OCI-LY3 (cell line): ENCODE measurements around the gene RPL10A.

Source experiments
- H2AFZ ChIP-seq: fragments of 200-600, 300-600 bp; shearing (Covaris generic); 2 replicates; pipeline ENCODE4 v1.6.0; 2014; ENCODE audit warnings: antibody characterized with exemption, low read depth, low read length
- H3K27ac ChIP-seq: fragments of 200-600, 300-600 bp; sonication (generic); 2 replicates; pipeline ENCODE4 v1.5.1; 2014; ENCODE audit warnings: mild to moderate bottlenecking, low read length, moderate library complexity, mixed read lengths
- H3K27me3 ChIP-seq: fragments of 200-600, 300-600 bp; sonication (generic); 2 replicates; pipeline ENCODE4 v1.6.1; 2014; ENCODE audit warnings: low read depth, low read length, mixed read lengths
- H3K36me3 ChIP-seq: fragments of 200-600, 300-600 bp; sonication (generic); replicated peaks from 2 replicates; pipeline ENCODE3; 2014; ENCODE audit warnings: low read depth, low read length, mixed read lengths
- H3K4me1 ChIP-seq: fragments of 300-600, 200-600 bp; sonication (generic); 2 replicates; pipeline ENCODE4 v1.6.1; 2014; ENCODE audit warnings: low read length, mixed read lengths
- H3K4me2 ChIP-seq: fragments of 200-600, 300-600 bp; sonication (generic); 2 replicates; pipeline ENCODE4 v1.6.1; 2014; ENCODE audit warnings: low read length, mixed read lengths
- H3K4me3 ChIP-seq: fragments of 300-600, 200-600 bp; sonication (generic); 2 replicates; pipeline ENCODE4 v1.5.1; 2014; ENCODE audit warnings: antibody characterized with exemption, mild to moderate bottlenecking, low read length, moderate library complexity
- H3K79me2 ChIP-seq: fragments of 300-600, 200-600 bp; shearing (Covaris generic); 2 replicates; pipeline ENCODE4 v1.6.1; 2014; ENCODE audit warnings: mild to moderate bottlenecking, low read length, mixed read lengths
- H3K9ac ChIP-seq: fragments of 300-600, 200-600 bp; shearing (Covaris generic); 2 replicates; pipeline ENCODE4 v1.6.0; 2014; ENCODE audit warnings: mild to moderate bottlenecking, low read length, moderate library complexity
- H3K9me3 ChIP-seq: fragments of 200-600, 300-600 bp; shearing (Covaris generic); 2 replicates; pipeline ENCODE4 v1.6.1; 2014; ENCODE audit warnings: low read length, mixed read lengths; ENCODE audit not compliant: insufficient read depth
- H4K20me1 ChIP-seq: fragments of 200-600, 300-600 bp; sonication (generic); 2 replicates; pipeline ENCODE4 v1.6.1; 2016; ENCODE audit warnings: low read length, mixed read lengths; ENCODE audit not compliant: insufficient read depth
- CTCF ChIP-seq: fragments of 200-600, 300-600 bp; sonication (generic); IDR thresholded peaks from 2 replicates; pipeline ENCODE4 v1.5.1; 2014; ENCODE audit warnings: antibody characterized with exemption, low read length, low read depth
- EZH2phosphoT487 ChIP-seq: fragments of 200-600 bp; shearing (Covaris generic); IDR thresholded peaks from 2 replicates; pipeline ENCODE4 v1.6.1; 2018; ENCODE audit warnings: antibody characterized with exemption, mixed run types, low read depth

Gene RPL10A

GRCh38 chr6:35501784-35502183 lies 33.6 kb downstream of the RPL10A start:
- H3K9ac ChIP-seq = no peak overlapping the region
- H3K9me3 ChIP-seq = no peaks in the 10 kb centered on the region
- H3K4me3 ChIP-seq = no peak overlapping the region
- no peaks in the 10 kb centered on the region for H3K79me2 ChIP-seq
- H3K36me3 ChIP-seq = no peaks in the 10 kb centered on the region
- no peaks in the 10 kb centered on the region for H3K4me1 ChIP-seq
- no peak overlapping the region for H2AFZ ChIP-seq
- H3K27ac ChIP-seq = no peak overlapping the region
- H3K4me2 ChIP-seq = no peak overlapping the region
- H3K27me3 ChIP-seq = no peaks in the 10 kb centered on the region
- no peak for TF ChIP-seq EZH2phosphoT487
- no peak for TF ChIP-seq CTCF
- no peaks in the 10 kb centered on the region for H4K20me1 ChIP-seq

GRCh38 chr6:35503534-35503933 lies 35.3 kb downstream of the RPL10A start:
- Histone ChIP-seq H2AFZ (no peak overlapping the region), H3K4me2 (no peak overlapping the region)
- TF ChIP-seq EZH2phosphoT487 (no peak), CTCF (no peak)

GRCh38 chr6:35505999-35506412 lies 37.8 kb downstream of the RPL10A start:
- Histone ChIP-seq H3K27ac (no peak overlapping the region), H3K4me2 (no peak overlapping the region), H3K36me3 (no peaks in the 10 kb centered on the region), H4K20me1 (no peaks in the 10 kb centered on the region), H3K27me3 (0 out of 2 replicates have a peak, but pooled peaks cover 2% of the 10 kb centered on the region), H3K4me1 (no peaks in the 10 kb centered on the region), H3K79me2 (no peaks in the 10 kb centered on the region), H3K9me3 (no peaks in the 10 kb centered on the region), H3K9ac (no peak overlapping the region), H2AFZ (no peak overlapping the region), H3K4me3 (no peak overlapping the region)
- TF ChIP-seq EZH2phosphoT487 (no peak), CTCF (no peak)

More at GRCh38 chr6:35503534-35503933, 35.3 kb downstream of the RPL10A start:
- Histone ChIP-seq H3K27ac (no peak overlapping the region), H3K4me3 (no peak overlapping the region), H3K79me2 (no peaks in the 10 kb centered on the region), H3K9me3 (no peaks in the 10 kb centered on the region), H4K20me1 (no peaks in the 10 kb centered on the region), H3K36me3 (no peaks in the 10 kb centered on the region), H3K4me1 (no peaks in the 10 kb centered on the region), H3K27me3 (0 out of 2 replicates have a peak, but pooled peaks cover 2% of the 10 kb centered on the region), H3K9ac (no peak overlapping the region)

GRCh38 chr6:35506536-35506935 lies 38.3 kb downstream of the RPL10A start:
- Histone ChIP-seq H3K27me3 (0 out of 2 replicates have a peak, but pooled peaks cover 2% of the 10 kb centered on the region), H3K9me3 (no peaks in the 10 kb centered on the region), H3K27ac (no peak overlapping the region), H3K79me2 (no peaks in the 10 kb centered on the region), H2AFZ (no peak overlapping the region), H3K4me1 (no peaks in the 10 kb centered on the region), H4K20me1 (no peaks in the 10 kb centered on the region), H3K4me2 (no peak overlapping the region), H3K4me3 (no peak overlapping the region), H3K36me3 (no peaks in the 10 kb centered on the region), H3K9ac (no peak overlapping the region)
- no peak for TF ChIP-seq CTCF
- no peak for TF ChIP-seq EZH2phosphoT487
